Kidney (tissue), 14 donors: ENCODE results near the gene DLX3. TPM values are rescaled to one million over a fixed set of nuclear protein-coding genes. Genes with fewer than 3 reads are reported as not detected.

Source experiments
- DNase-seq, 5 donors: peaks; one replicate each; pipeline ENCODE4 v3.0.0-alpha.2; 2013 to 2020
- FAIRE-seq: peaks from 2 replicates; lab custom pipeline; 2012; peaks lifted over from hg19 to GRCh38; lab: Jason Lieb, UNC
- H3K27ac ChIP-seq, 2 donors: one replicate each; pipeline ENCODE4 v1.7.0; 2013; ENCODE audit warnings: low read depth in 2 of 2, low read length in 2 of 2, inconsistent platforms in 1 of 2
- H3K27me3 ChIP-seq: one replicate; pipeline ENCODE4 v1.7.1; 2013; ENCODE audit warnings: low read length, inconsistent platforms; ENCODE audit not compliant: control insufficient read depth, insufficient read depth
- H3K36me3 ChIP-seq, 3 donors: one replicate each; pipeline versions ENCODE4 v1.7.0 to v1.7.1; 2013; ENCODE audit warnings: low read length in 3 of 3, control low read depth in 1 of 3, inconsistent platforms in 1 of 3; ENCODE audit not compliant: insufficient read depth in 3 of 3, control insufficient read depth in 2 of 3
- H3K4me1 ChIP-seq, 3 donors: one replicate each; pipeline versions ENCODE4 v1.7.0 to v1.7.1; 2013; ENCODE audit warnings: low read length in 3 of 3, inconsistent platforms in 1 of 3, low read depth in 1 of 3; ENCODE audit not compliant: control insufficient read depth in 2 of 3, insufficient read depth in 2 of 3
- H3K4me3 ChIP-seq, 3 donors: one replicate each; pipeline versions ENCODE4 v1.7.0 to v1.8.1; 2013; ENCODE audit warnings: low read length in 3 of 3, control low read depth in 1 of 3, inconsistent platforms in 1 of 3
- H3K9ac ChIP-seq, 3 donors: one replicate each; pipeline versions ENCODE4 v1.7.0 to v1.7.1; 2013; ENCODE audit warnings: low read length in 3 of 3, control low read depth in 1 of 3, inconsistent platforms in 1 of 3
- H3K9me3 ChIP-seq, 3 donors: one replicate each; pipeline versions ENCODE4 v1.7.0 to v1.7.1; 2013; ENCODE audit warnings: low read length in 3 of 3, control low read depth in 1 of 3, inconsistent platforms in 1 of 3; ENCODE audit not compliant: control insufficient read depth in 2 of 3, insufficient read depth in 1 of 3
- intact Hi-C: fragments of 100-400 bp; cut with DNase I; formaldehyde crosslinking; loops from one replicate; pipeline ENCODE4 v1.11.1; 2022
- polyA plus RNA-seq: library from polyadenylated mRNA; stranded (reverse); fragments of 350-450 nt; fragmentation: Illumina TruSeq; extraction: RNeasy Lipid Tissue Mini Kit (QIAGEN cat#74804); gene quantifications from one replicate; pipeline ENCODE4 v1.2.3, GENCODE V29; 2014; ENCODE audit warnings: low read depth, low replicate concordance; ENCODE audit not compliant: insufficient read depth
- total RNA-seq: library from RNA; stranded (reverse); fragmentation: NEBNext Ultra II Directional; extraction: Animal tissue kit (Norgen Biotek cat#: 25700); gene quantifications from one replicate; pipeline ENCODE4 v1.2.1, GENCODE V29; 2021
- TF ChIP-seq, protein P1 (sequence below): IDR thresholded peaks from 3 replicates; pipeline ENCODE4 v1.5.1; 2012; ENCODE audit warnings: mild to moderate bottlenecking, moderate library complexity, borderline replicate concordance; ENCODE audit not compliant: insufficient read depth; ENCODE audit errors: extremely low read depth
- donor health status: control.
- donor health status: control.
- donor health status: control.
- donor health status: control.
- donor health status: control.
- donor health status: DM: yes; HTN: yes; CAD: no.
- donor health status: Normal renal cell carcinoma (clear cell type).

DLX3 gene
- total and polyA plus RNA-seq, 2 donors from 2014 or later, result 0.41 to 0.47 TPM

DNA sequence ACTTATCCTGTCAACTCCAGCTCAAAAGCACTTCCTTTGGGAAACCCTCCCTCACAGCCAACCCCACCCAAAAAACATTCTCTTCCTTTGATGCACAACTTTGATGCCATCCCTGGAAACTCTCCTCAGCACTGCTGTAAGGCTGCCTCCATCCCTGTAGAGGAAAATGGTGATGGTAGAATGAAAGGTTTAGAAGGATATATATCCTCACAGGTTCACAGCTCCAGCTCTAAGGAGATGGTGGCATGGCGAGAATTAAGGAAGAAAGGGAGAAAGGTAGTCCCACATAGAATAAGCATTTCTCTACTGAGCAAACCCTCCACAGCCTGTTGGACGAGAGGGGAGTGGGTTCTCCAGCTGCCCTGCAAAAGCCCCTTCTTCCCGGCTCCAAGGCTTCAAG is 28.3 kb downstream of the DLX3 start:
- intact Hi-C loops, result no loop called here
- Histone ChIP-seq H3K27me3 (peaks cover 80% of the 10 kb centered on the region), H3K4me3 (no peak overlapping the region), H3K9ac (no peak overlapping the region), H3K9me3 (no peaks in the 10 kb centered on the region), H3K27ac (no peak overlapping the region), H3K36me3 (no peaks in the 10 kb centered on the region), H3K4me1 (peaks cover 0 to 10% (median 3%) of the 10 kb centered on the region in 3 donors)
- no peak for DNase-seq
- FAIRE-seq, result no peak
- TF ChIP-seq, protein P1, sequence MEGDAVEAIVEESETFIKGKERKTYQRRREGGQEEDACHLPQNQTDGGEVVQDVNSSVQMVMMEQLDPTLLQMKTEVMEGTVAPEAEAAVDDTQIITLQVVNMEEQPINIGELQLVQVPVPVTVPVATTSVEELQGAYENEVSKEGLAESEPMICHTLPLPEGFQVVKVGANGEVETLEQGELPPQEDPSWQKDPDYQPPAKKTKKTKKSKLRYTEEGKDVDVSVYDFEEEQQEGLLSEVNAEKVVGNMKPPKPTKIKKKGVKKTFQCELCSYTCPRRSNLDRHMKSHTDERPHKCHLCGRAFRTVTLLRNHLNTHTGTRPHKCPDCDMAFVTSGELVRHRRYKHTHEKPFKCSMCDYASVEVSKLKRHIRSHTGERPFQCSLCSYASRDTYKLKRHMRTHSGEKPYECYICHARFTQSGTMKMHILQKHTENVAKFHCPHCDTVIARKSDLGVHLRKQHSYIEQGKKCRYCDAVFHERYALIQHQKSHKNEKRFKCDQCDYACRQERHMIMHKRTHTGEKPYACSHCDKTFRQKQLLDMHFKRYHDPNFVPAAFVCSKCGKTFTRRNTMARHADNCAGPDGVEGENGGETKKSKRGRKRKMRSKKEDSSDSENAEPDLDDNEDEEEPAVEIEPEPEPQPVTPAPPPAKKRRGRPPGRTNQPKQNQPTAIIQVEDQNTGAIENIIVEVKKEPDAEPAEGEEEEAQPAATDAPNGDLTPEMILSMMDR, result no peak

DNA sequence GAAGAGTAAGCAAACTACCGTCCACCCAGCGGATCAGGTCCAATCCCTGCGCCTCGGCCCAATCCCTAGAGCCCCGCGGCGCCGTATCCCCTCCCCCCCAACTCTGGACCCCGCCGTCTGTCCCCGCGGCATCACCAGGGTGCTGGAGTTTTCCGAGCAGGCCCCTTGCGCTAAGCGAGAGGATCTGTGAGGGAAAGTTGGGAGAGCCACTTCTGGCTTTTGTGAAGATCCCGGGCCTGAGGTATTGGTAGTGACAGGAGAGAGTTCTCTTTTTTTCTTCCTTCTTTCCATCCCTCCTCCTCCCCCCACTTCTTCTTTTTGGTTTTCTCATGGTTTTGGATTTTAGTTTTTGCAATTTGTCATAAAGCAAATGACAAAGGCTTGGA is 29.5 kb downstream of the DLX3 start:
- Histone ChIP-seq H3K36me3 (no peaks in the 10 kb centered on the region), H3K9ac (no peak overlapping the region), H3K27ac (no peak overlapping the region), H3K4me1 (peaks cover 0 to 10% (median 3%) of the 10 kb centered on the region in 3 donors), H3K27me3 (peaks cover 70% of the 10 kb centered on the region), H3K4me3 (no peak overlapping the region), H3K9me3 (no peaks in the 10 kb centered on the region)
- FAIRE-seq (no peak), DNase-seq (no peak)
- TF ChIP-seq, protein P1, result no peak
- intact Hi-C loops, result no loop called here

DNA sequence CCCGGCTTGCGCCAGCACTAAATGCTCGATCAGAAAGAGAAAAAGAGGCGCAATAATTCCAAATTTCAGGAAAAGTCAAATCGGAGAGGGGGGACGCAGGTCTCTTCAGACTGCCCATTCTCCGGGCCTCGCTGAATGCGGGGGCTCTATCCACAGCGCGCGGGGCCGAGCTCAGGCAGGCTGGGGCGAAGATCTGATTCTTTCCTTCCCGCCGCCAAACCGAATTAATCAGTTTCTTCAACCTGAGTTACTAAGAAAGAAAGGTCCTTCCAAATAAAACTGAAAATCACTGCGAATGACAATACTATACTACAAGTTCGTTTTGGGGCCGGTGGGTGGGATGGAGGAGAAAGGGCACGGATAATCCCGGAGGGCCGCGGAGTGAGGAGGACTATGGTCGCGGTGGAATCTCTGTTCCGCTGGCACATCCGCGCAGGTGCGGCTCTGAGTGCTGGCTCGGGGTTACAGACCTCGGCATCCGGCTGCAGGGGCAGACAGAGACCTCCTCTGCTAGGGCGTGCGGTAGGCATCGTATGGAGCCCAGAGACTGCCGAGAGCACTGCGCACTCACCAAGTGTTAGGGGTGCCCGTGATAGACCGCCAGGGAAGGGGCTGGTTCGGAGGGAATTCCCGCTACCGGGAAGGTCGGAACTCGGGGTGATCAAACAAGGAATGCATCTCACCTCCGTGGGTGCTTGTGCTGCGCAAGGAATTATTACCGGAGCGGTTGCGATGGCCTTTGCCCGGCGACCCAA is 30.1 kb downstream of the DLX3 start:
- no peaks in the 10 kb centered on the region for H3K36me3 ChIP-seq
- intact Hi-C loops, result no loop called here
- no peak overlapping the region for H3K4me3 ChIP-seq
- peaks cover 65% of the 10 kb centered on the region for H3K27me3 ChIP-seq
- FAIRE-seq (no peak), DNase-seq (peak in 2 of 5 donors; percentile 42 to 46)
- no peak overlapping the region for H3K9ac ChIP-seq
- no peak overlapping the region for H3K27ac ChIP-seq
- TF ChIP-seq, protein P1, result no peak
- no peaks in the 10 kb centered on the region for H3K9me3 ChIP-seq
- H3K4me1 ChIP-seq, result peaks cover 0 to 10% (median 3%) of the 10 kb centered on the region in 3 donors
